Thyroid gland (tissue), 4 donors: ENCODE measurements around the gene UBE2F. TPM values are rescaled to one million over a fixed set of nuclear protein-coding genes. Genes with fewer than 3 reads are reported as not detected.
"Not testable (repeated sequence)": the region's sequence is repeated elsewhere in the genome, so short reads cannot be mapped to it uniquely, and the experiment has no call there.

Experiments used
- DNase-seq, 2 donors: peaks; one replicate each; pipeline ENCODE4 v3.0.0-alpha.2; 2019
- H3K27ac ChIP-seq, 3 donors: fragments of 200-600 bp; sonication (generic); 1 replicate in 2 of 3; 2 replicates in 1 of 3; pipeline ENCODE4 v1.5.1; 2016 to 2019; ENCODE audit warnings: mild to moderate bottlenecking in 1 of 3, moderate library complexity in 1 of 3
- H3K27me3 ChIP-seq: fragments of 200-600 bp; sonication (generic); one replicate; pipeline ENCODE4 v1.5.1; 2019
- H3K36me3 ChIP-seq, 2 donors: fragments of 200-600 bp; sonication (generic); one replicate each; pipeline ENCODE4 v1.5.1; 2016 to 2019
- H3K4me1 ChIP-seq, 2 donors: fragments of 200-600 bp; sonication (generic); one replicate each; pipeline ENCODE4 v1.5.1; 2017 to 2019
- H3K4me3 ChIP-seq, 3 donors: fragments of 200-600 bp; sonication (generic); replicated peaks in 1 of 3; 1 replicate in 2 of 3; 2 replicates in 1 of 3; pipeline ENCODE4 v1.5.1; 2016; ENCODE audit warnings: mild to moderate bottlenecking in 1 of 3
- H3K9me3 ChIP-seq: fragments of 200-600 bp; sonication (generic); one replicate; pipeline ENCODE4 v1.5.1; 2017
- POLR2A ChIP-seq, 2 donors: fragments of 450-650 bp; IDR thresholded peaks; one replicate each; pipeline ENCODE4 v1.6.1; 2017; ENCODE audit warnings: antibody characterized with exemption in 2 of 2, mild to moderate bottlenecking in 2 of 2, moderate library complexity in 1 of 2
- WGBS, 2 donors: methylation state at CpG; one replicate each; pipeline ENCODE4 v1.1.5; 2017; 5-methylcytosine and 5-hydroxymethylcytosine counted together
- intact Hi-C: fragments of 100-400 bp; cut with DNase I; formaldehyde crosslinking; loops from one replicate; pipeline ENCODE4 v1.15.1; 2023
- total RNA-seq, 4 donors: library from RNA; depleted of rRNA; stranded (reverse); fragments of >200 nt; gene quantifications; one replicate each; pipeline ENCODE4 v1.2.3, GENCODE V29; 2016
- TF ChIP-seq, protein P1 (sequence below), 6 experiments: fragments of 200-600 bp in 3 of 6; fragments of 450-650 bp in 3 of 6; sonication (generic) in 3 of 6; IDR thresholded peaks; one replicate each; pipeline ENCODE4 v1.5.1; 2016 to 2019; ENCODE audit warnings: antibody characterized with exemption in 6 of 6, mild to moderate bottlenecking in 2 of 6, inconsistent platforms in 1 of 6, moderate library complexity in 1 of 6

UBE2F gene
- total RNA-seq, 4 donors from 2014 or later, result 79.8 to 134 (median 122) TPM

DNA sequence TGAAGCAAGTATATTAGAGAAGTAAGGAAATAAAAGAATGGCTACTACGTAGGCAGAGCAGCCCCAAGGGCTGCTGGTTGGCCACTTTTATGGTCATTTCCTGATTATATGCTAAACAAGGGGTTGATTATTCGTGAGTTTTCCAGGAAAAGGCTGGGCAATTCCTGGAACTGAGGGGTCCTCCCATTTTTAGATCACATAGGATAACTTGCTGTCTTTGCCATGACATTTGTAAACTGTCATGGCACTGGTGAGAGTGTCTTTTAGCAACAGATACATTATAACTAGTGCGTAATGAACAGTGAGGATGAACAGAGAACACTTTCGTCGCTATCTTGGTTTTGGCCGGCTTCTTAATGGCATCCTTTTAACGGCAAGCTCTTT is 2.6 kb upstream of the UBE2F start:
- Histone ChIP-seq H3K4me3 (no peak overlapping the region), H3K36me3 (no peaks in the 10 kb centered on the region), H3K9me3 (no peaks in the 10 kb centered on the region), H3K4me1 (peaks cover 14 to 16% of the 10 kb centered on the region in 2 donors), H3K27ac (no peak overlapping the region), H3K27me3 (no peaks in the 10 kb centered on the region)
- TF ChIP-seq POLR2A (IDR thresholded peaks at IDR 0.05), result no peak
- TF ChIP-seq, protein P1, sequence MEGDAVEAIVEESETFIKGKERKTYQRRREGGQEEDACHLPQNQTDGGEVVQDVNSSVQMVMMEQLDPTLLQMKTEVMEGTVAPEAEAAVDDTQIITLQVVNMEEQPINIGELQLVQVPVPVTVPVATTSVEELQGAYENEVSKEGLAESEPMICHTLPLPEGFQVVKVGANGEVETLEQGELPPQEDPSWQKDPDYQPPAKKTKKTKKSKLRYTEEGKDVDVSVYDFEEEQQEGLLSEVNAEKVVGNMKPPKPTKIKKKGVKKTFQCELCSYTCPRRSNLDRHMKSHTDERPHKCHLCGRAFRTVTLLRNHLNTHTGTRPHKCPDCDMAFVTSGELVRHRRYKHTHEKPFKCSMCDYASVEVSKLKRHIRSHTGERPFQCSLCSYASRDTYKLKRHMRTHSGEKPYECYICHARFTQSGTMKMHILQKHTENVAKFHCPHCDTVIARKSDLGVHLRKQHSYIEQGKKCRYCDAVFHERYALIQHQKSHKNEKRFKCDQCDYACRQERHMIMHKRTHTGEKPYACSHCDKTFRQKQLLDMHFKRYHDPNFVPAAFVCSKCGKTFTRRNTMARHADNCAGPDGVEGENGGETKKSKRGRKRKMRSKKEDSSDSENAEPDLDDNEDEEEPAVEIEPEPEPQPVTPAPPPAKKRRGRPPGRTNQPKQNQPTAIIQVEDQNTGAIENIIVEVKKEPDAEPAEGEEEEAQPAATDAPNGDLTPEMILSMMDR (IDR thresholded peaks at IDR 0.05), result no peak
- no peak for DNase-seq
- intact Hi-C loops, result loop anchor here (10.0 kb wide), 2 partner anchors 109 to 291 kb away; partner anchors contain the start of gene RAMP1
- WGBS, 2 donors, result 81 to 86% methylated on average over 7 of the region's 7 CpGs

DNA sequence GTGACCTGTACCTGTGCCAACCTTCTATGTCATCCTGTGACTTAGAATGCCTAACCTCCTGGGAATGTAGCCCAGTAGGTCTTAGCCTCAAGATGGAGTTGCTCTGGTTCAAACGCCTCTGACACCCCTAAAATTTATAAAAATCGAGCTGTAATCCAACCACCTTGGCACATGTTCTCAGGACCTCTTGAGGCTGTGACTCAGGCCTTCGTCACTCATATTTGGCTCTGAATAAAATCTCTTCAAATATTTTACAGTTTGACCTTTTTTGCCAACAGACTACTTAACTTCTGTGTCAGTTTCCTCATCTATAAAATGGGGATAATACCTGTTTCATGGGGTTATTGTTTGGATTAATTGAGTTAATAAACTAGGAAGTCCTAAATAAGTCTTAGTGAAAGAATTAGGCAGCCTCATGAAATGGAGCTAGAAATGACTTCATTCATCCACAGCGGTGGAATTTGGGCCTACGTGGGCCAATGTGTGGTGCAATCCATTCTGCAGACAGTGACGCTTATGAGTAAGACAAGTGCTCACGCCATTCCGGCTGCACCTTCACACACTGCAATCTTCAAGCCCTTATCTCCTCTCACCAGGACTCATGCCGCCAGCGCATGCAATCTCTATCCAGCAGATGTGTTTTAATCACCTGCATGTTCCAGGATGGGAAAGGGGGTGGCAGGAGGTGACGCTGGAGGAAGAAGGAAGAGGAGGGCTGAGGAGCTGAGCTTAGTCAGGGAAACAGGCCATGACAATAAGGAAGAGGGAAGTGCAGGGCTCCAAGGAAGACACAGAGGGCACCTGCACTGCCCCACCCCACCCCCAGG is 2.0 kb upstream of the UBE2F start:
- intact Hi-C loops, result loop anchor here (10.0 kb wide), 2 partner anchors 110 to 290 kb away; partner anchors contain the start of gene RAMP1
- Histone ChIP-seq H3K9me3 (no peaks in the 10 kb centered on the region), H3K27ac (no peak overlapping the region), H3K4me3 (no peak overlapping the region), H3K4me1 (peaks cover 20 to 22% of the 10 kb centered on the region in 2 donors), H3K36me3 (no peaks in the 10 kb centered on the region), H3K27me3 (no peaks in the 10 kb centered on the region)
- WGBS, 2 donors, result 83 to 87% methylated on average over 11 of the region's 11 CpGs
- no peak for TF ChIP-seq POLR2A (IDR thresholded peaks at IDR 0.05)
- TF ChIP-seq, protein P1 (IDR thresholded peaks at IDR 0.05), result no peak
- DNase-seq, result no peak

DNA sequence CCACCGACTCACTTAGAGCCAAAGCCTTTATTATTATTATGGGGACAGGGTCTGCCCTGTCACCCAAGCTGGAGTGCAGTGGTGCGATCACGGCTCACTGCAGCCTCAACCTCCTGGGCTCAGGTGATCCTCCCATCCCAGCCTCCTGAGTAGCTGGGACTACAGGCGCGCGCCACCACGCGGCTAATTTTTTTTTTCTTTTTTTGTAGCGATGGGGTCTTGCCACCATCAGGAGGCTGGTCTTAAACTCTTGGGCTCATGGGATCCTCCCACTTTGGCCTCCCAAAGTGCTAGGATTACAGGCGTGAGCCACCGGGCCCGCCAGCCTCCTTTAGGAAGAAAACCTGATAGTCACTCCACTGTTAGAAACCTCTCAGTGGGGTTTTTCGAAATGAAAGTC is 970 bp upstream of the UBE2F start:
- 78 to 90% methylated on average over 13 of the region's 13 CpGs for WGBS, 2 donors
- intact Hi-C loops, result loop anchor here (2.0 to 10.0 kb wide), 3 partner anchors 95 to 289 kb away; partner anchors contain the start of genes RAMP1 and SCLY
- H3K4me3 ChIP-seq, H3K9me3 ChIP-seq, H3K27me3 ChIP-seq, H3K36me3 ChIP-seq, H3K27ac ChIP-seq, DNase-seq: not testable (repeated sequence)
- peaks cover 27 to 32% of the 10 kb centered on the region in 2 donors for H3K4me1 ChIP-seq

DNA sequence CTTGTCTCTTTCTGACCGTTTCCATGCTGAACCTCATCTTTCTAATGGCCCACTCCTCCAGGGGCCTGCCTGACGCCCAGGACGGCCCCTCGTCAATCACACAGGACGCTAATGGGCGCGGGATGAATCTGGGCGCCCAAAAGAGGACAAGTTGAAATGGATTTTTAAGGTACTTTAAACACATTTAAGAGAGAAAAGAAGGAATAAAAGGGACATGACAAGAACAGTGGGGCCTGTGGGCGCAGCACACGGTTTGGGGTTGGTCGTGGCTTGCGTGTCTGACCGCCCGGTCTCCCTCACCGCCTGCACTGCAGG is 607 bp upstream of the UBE2F start:
- WGBS, 2 donors, result 9 to 10% methylated on average over 15 of the region's 15 CpGs
- no peaks in the 10 kb centered on the region for H3K27me3 ChIP-seq
- H3K36me3 ChIP-seq, result no peaks in the 10 kb centered on the region
- no peak overlapping the region for H3K27ac ChIP-seq
- peaks cover 27 to 35% of the 10 kb centered on the region in 2 donors for H3K4me1 ChIP-seq
- peak overlapping the region in 2 of 3 donors; percentile 29 to 57 for H3K4me3 ChIP-seq
- no peak for DNase-seq
- intact Hi-C loops, result loop anchor here (2.0 to 10.0 kb wide), 3 partner anchors 95 to 289 kb away; partner anchors contain the start of genes RAMP1 and SCLY
- TF ChIP-seq, protein P1 (IDR thresholded peaks at IDR 0.05), result no peak
- no peak for TF ChIP-seq POLR2A (IDR thresholded peaks at IDR 0.05)
- H3K9me3 ChIP-seq, result no peaks in the 10 kb centered on the region

DNA sequence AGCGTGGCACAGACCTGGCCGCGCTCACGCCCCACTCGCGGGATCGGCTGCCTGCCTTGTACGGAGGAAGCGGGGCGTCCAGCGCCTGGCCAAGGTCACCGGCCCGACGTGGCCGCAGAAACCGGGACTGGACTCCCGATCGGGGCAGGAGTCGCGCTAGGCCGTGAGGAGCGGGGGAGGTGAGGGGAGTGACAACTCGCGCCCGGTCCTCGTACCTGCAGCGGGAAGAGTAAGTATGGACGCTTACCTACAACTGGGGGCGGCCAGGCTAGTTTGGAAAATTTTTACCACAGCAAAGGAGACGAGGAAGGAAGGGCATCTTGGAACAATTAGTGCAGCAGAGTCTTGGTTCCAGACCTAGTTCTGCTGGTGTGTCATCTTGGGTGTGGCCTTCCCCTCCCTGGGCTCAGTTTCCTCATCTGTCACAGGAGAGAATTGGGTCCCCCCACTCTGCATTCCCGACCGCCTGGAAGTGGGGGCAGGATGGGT is 693 bp downstream of the UBE2F start:
- peak; percentile 36 to 37 for DNase-seq
- no peaks in the 10 kb centered on the region for H3K27me3 ChIP-seq
- intact Hi-C loops, result loop anchor here (2.0 to 10.0 kb wide), 3 partner anchors 93 to 287 kb away; partner anchors contain the start of genes RAMP1 and SCLY

More for the DNA sequence above, 693 bp downstream of the UBE2F start:
- Histone ChIP-seq H3K4me3 (peak overlapping the region; percentile 46 to 72 (median 62)), H3K9me3 (no peaks in the 10 kb centered on the region), H3K36me3 (no peaks in the 10 kb centered on the region), H3K27ac (peak overlapping the region; percentile 36 to 76 (median 69)), H3K4me1 (peaks cover 27 to 38% of the 10 kb centered on the region in 2 donors)
- TF ChIP-seq POLR2A (IDR thresholded peaks at IDR 0.05), result no peak
- TF ChIP-seq, protein P1 (IDR thresholded peaks at IDR 0.05), result no peak
- WGBS, 2 donors, result 0 to 2% methylated on average over 6 to 14 of the region's 32 CpGs
